ENCODE measurements around the gene DLK1. TPM values are rescaled to one million over a fixed set of nuclear protein-coding genes. Genes with fewer than 3 reads are reported as not detected.
A peak's percentile ranks its signal among the peaks of the same experiment; 100 is the strongest.

DLK1 gene
- total and polyA plus RNA-seq, 2 of the 4 experiments (the other 2 are of a cell fraction): under 0.01 to 0.07 TPM

- 0 out of 2 replicates have a peak overlapping the region, but pooled peaks have one; percentile 10 for H3K27ac ChIP-seq (ENCODE audit: insufficient read depth, low read length)
Measured at GRCh38 chr14:100775831-100776591, 49.3 kb downstream of the DLK1 start.

More at GRCh38 chr14:100775831-100776591, 49.3 kb downstream of the DLK1 start:
- H2AFZ ChIP-seq (replicated peaks; ENCODE audit: low read length, poor library complexity): peak overlapping the region; percentile 1
- H2AK5ac ChIP-seq (ENCODE audit: low read depth, low read length): no peak overlapping the region; the same call in 1 of the 2 replicates
- no peak overlapping the region; the same call in 1 of the 2 replicates for H3K4me2 ChIP-seq (ENCODE audit: low read depth, low read length)
- H3K36me3 ChIP-seq (ENCODE audit: control insufficient read depth, insufficient read depth, low read length): no peaks in the 10 kb centered on the region
- H2AK9ac ChIP-seq (replicated peaks; ENCODE audit: low read depth, low read length, poor library complexity): no peak overlapping the region
- no peaks in the 10 kb centered on the region for H3K79me1 ChIP-seq (ENCODE audit: low read depth in 1 of 2, low read length in 2 of 2)
- H2BK20ac ChIP-seq (ENCODE audit: low read depth, low read length): peak overlapping the region; percentile 5; the same call in 1 of the 2 replicates
- H3K56ac ChIP-seq (ENCODE audit: extremely low read depth, insufficient read depth, low read length): no peak overlapping the region
- ATAC-seq (ENCODE audit: low read depth) (peak; percentile 71), DNase-seq (peak; percentile 39)
- H3K18ac ChIP-seq (ENCODE audit: low read depth, low read length): peak overlapping the region; percentile 33; the same call in 1 of the 2 replicates
- intact Hi-C loops (cut with micrococcal nuclease) (no loop called here), dilution Hi-C loops (cut with HindIII; ENCODE audit: low sequenced_read_pairs, unreplicated experiment) (no loop called here), in situ Hi-C loops (cut with MboI; ENCODE audit: low sequenced_read_pairs) (no loop called here)
- H4K8ac ChIP-seq (ENCODE audit: low read depth in 2 of 2, low read length in 2 of 2): peak overlapping the region; percentile 10 to 54; a peak in 2 of 4 replicates
- no peak overlapping the region for H4K91ac ChIP-seq (ENCODE audit: insufficient read depth, low read depth, low read length)
- peaks cover 6% of the 10 kb centered on the region for H3K9me3 ChIP-seq (ENCODE audit: control insufficient read depth, insufficient read depth, low read length)
- TF ChIP-seq RCOR1 (IDR thresholded peaks at IDR 0.05; ENCODE audit: insufficient replicate concordance, low read length) (no peak), MAFK (IDR thresholded peaks at IDR 0.05; ENCODE audit: low read depth, low read length) (no peak), RFX5 (IDR thresholded peaks at IDR 0.05; ENCODE audit: low read depth, low read length) (no peak), CTCF (conservative IDR thresholded peaks at IDR 0.05; ENCODE audit: low read depth, low read length) (no peak), MAZ (IDR thresholded peaks at IDR 0.05; ENCODE audit: borderline replicate concordance, low read depth, low read length) (peak; percentile 34; the same call in 1 of the 2 replicates), SMC3 (IDR thresholded peaks at IDR 0.05; ENCODE audit: low read depth, low read length) (no peak), CHD1 (IDR thresholded peaks at IDR 0.05; ENCODE audit: low read depth, low read length) (no peak), MXI1 (IDR thresholded peaks at IDR 0.05; ENCODE audit: borderline replicate concordance, low read depth, low read length) (no peak)
- BruUV-seq (replicated peaks): no TSS peak
- H3K23ac ChIP-seq (ENCODE audit: low read depth, low read length): no peak overlapping the region
- 0 out of 2 replicates have a peak overlapping the region, but pooled peaks have one; percentile 3 for H3K4ac ChIP-seq (ENCODE audit: low read depth, low read length)
- no peak overlapping the region for H2BK15ac ChIP-seq (ENCODE audit: low read depth, low read length)
- no peak overlapping the region for H3K9ac ChIP-seq (ENCODE audit: low read depth, low read length)
- WGBS, 2 experiments (ENCODE audit: extremely low coverage in 2 of 2, insufficient read length in 1 of 2): 24% methylated on average over 6 of the region's 20 CpGs; no CpG with 5 or more reads in 1 of the 2 experiments
- ChIA-PET POLR2A (ENCODE audit: unreplicated experiment) (no interaction called here), CTCF (interaction anchor here (0.6 kb wide), 1 partner anchor 920 kb away, joined by 3 read pairs; no protein-coding TSS in a partner anchor)
- peak overlapping the region; percentile 13; the same call in 1 of the 2 replicates for H4K5ac ChIP-seq (ENCODE audit: low read depth, low read length)
- no peak overlapping the region for H3K4me3 ChIP-seq (ENCODE audit: insufficient read depth, low read depth, low read length)
- peaks cover 26% of the 10 kb centered on the region for H3K27me3 ChIP-seq (ENCODE audit: control insufficient read depth, insufficient read depth, low read length)
- no peaks in the 10 kb centered on the region for H4K20me1 ChIP-seq (ENCODE audit: insufficient read depth, low read length)
- no peak overlapping the region for H3K14ac ChIP-seq (replicated peaks; ENCODE audit: low read depth, low read length)
- H2BK5ac ChIP-seq (ENCODE audit: low read depth, low read length, poor library complexity, severe bottlenecking): no peak overlapping the region
- peak overlapping the region; percentile 8; the same call in 1 of the 2 replicates for H2BK120ac ChIP-seq (ENCODE audit: low read depth, low read length)
- peaks cover 9% of the 10 kb centered on the region; the same call in 1 of the 2 replicates for H3K4me1 ChIP-seq (ENCODE audit: control insufficient read depth, insufficient read depth, low read length)
- no peaks in the 10 kb centered on the region for H3K9me1 ChIP-seq (ENCODE audit: insufficient read depth, low read length)
